GM23338 (cell line): ENCODE data around the gene CBFA2T2. TPM values are rescaled to one million over a fixed set of nuclear protein-coding genes. Genes with fewer than 3 reads are reported as not detected.

Experiments
- ATAC-seq: fragments of 200-7000 bp; cut with Tn5 transposase; 3 replicates; pipeline ENCODE4 v1.9.1; 2020
- DNase-seq: peaks from one replicate; pipeline ENCODE4 v3.0.0-alpha.2; 2015; ENCODE audit warnings: low spot score
- H2AFZ ChIP-seq: fragments of 200-600 bp; sonication (generic); 2 replicates; pipeline ENCODE4 v1.8.0; 2016; ENCODE audit warnings: antibody characterized with exemption, mild to moderate bottlenecking, moderate library complexity
- H3F3A ChIP-seq: fragments of 200-600 bp; sonication (generic); replicated peaks from 2 replicates; pipeline ENCODE4 v1.8.0; 2017; ENCODE audit warnings: antibody characterized with exemption, mixed run types, low read depth
- H3K27ac ChIP-seq: fragments of 200-600 bp; sonication (generic); 2 replicates; pipeline ENCODE4 v1.6.1; 2016; ENCODE audit warnings: low read depth
- H3K27me3 ChIP-seq: fragments of 200-600 bp; sonication (generic); 2 replicates; pipeline ENCODE4 v1.8.0; 2016; ENCODE audit warnings: mild to moderate bottlenecking, mixed run types, moderate library complexity; ENCODE audit not compliant: insufficient read depth
- H3K36me3 ChIP-seq: fragments of 200-600 bp; sonication (generic); 2 replicates; pipeline ENCODE4 v1.8.0; 2016; ENCODE audit warnings: mild to moderate bottlenecking; ENCODE audit not compliant: insufficient read depth
- H3K4me1 ChIP-seq: fragments of 200-600 bp; sonication (generic); 2 replicates; pipeline ENCODE4 v1.8.0; 2016; ENCODE audit warnings: mild to moderate bottlenecking, moderate library complexity; ENCODE audit not compliant: insufficient read depth
- H3K4me2 ChIP-seq: fragments of 200-600 bp; sonication (generic); 2 replicates; pipeline ENCODE4 v1.7.1; 2017; ENCODE audit warnings: mixed run types
- H3K4me3 ChIP-seq: fragments of 200-600 bp; sonication (generic); 2 replicates; pipeline ENCODE4 v1.6.1; 2016; ENCODE audit warnings: mixed run types
- H3K79me2 ChIP-seq: fragments of 200-600 bp; sonication (generic); replicated peaks from 2 replicates; pipeline ENCODE4 v1.8.0; 2017; ENCODE audit warnings: mild to moderate bottlenecking; ENCODE audit not compliant: insufficient read depth
- H3K9me2 ChIP-seq: fragments of 200-600 bp; sonication (generic); 2 replicates; pipeline ENCODE4 v1.8.0; 2017; ENCODE audit not compliant: insufficient read depth
- H4K20me1 ChIP-seq: fragments of 200-600 bp; sonication (generic); replicated peaks from 2 replicates; pipeline ENCODE4 v1.8.0; 2017; ENCODE audit warnings: mild to moderate bottlenecking; ENCODE audit not compliant: insufficient read depth
- H3K27ac Mint-ChIP-seq: 2 replicates; pipeline ENCODE4 v1.8.0; 2020; ENCODE audit warnings: inconsistent platforms, mild to moderate bottlenecking, moderate library complexity, mixed read lengths
- H3K27me3 Mint-ChIP-seq: 3 replicates; pipeline ENCODE4 v1.8.0; 2022; ENCODE audit warnings: low read depth, mild to moderate bottlenecking, moderate library complexity, mixed read lengths, inconsistent platforms; ENCODE audit not compliant: insufficient read depth, poor library complexity
- H3K36me3 Mint-ChIP-seq: 3 replicates; pipeline ENCODE4 v1.8.0; 2021; ENCODE audit warnings: low read depth, mild to moderate bottlenecking, inconsistent platforms, moderate library complexity, mixed read lengths
- H3K4me1 Mint-ChIP-seq: 3 replicates; pipeline ENCODE4 v1.8.0; 2020; ENCODE audit warnings: mild to moderate bottlenecking, inconsistent platforms, mixed read lengths
- H3K4me3 Mint-ChIP-seq: 3 replicates; pipeline ENCODE4 v1.8.0; 2021; ENCODE audit warnings: moderate library complexity, mild to moderate bottlenecking, inconsistent platforms, mixed read lengths
- H3K9me3 Mint-ChIP-seq: 3 replicates; pipeline ENCODE4 v1.8.0; 2020; ENCODE audit warnings: moderate library complexity, mild to moderate bottlenecking, inconsistent platforms, mixed read lengths
- CREB1 ChIP-seq: fragments of 250-450 bp; sonication (Bioruptor Pico); IDR thresholded peaks from 2 replicates; pipeline ENCODE4 v1.5.0; 2020; ENCODE audit warnings: low read depth, mild to moderate bottlenecking, moderate library complexity
- EZH2 ChIP-seq: fragments of 200-600 bp; sonication (generic); IDR thresholded peaks from one replicate; pipeline ENCODE4 v1.8.0; 2017; ENCODE audit warnings: antibody characterized with exemption, mild to moderate bottlenecking, low read depth; ENCODE audit not compliant: unreplicated experiment
- EZH2phosphoT487 ChIP-seq: fragments of 200-600 bp; sonication (generic); IDR thresholded peaks from one replicate; pipeline ENCODE4 v1.8.1; 2018; ENCODE audit warnings: antibody characterized with exemption; ENCODE audit not compliant: unreplicated experiment
- JUNB ChIP-seq: IDR thresholded peaks from one replicate; pipeline ENCODE4 v1.6.1; 2016; ENCODE audit warnings: antibody characterized with exemption; ENCODE audit not compliant: unreplicated experiment
- NANOG ChIP-seq: IDR thresholded peaks from 2 replicates; pipeline ENCODE4 v1.6.1; 2016; ENCODE audit warnings: antibody characterized with exemption, borderline replicate concordance
- POLR2AphosphoS5 ChIP-seq: IDR thresholded peaks from 2 replicates; pipeline ENCODE4 v1.6.1; 2016; ENCODE audit warnings: antibody characterized with exemption, low read depth
- STAT1 ChIP-seq: IDR thresholded peaks from one replicate; pipeline ENCODE4 v1.6.1; 2016; ENCODE audit warnings: antibody characterized with exemption; ENCODE audit not compliant: unreplicated experiment
- ZNF114 ChIP-seq: fragments of 250-450 bp; sonication (Bioruptor Pico); IDR thresholded peaks from 2 replicates; pipeline ENCODE4 v1.5.0; 2020; ENCODE audit warnings: mild to moderate bottlenecking, moderate library complexity
- ZNF331 ChIP-seq: fragments of 250-450 bp; sonication (Bioruptor Pico); IDR thresholded peaks from 2 replicates; pipeline ENCODE4 v1.5.0; 2020; ENCODE audit warnings: low read depth, mild to moderate bottlenecking, moderate library complexity
- polyA plus RNA-seq: library from polyadenylated mRNA; unstranded; fragments of >200 nt; fragmentation: Nextera tagmentation; extraction: Ambion mirVana; gene quantifications from 2 replicates; pipeline ENCODE4 v1.2.1, GENCODE V29; 2016
- total RNA-seq: library from RNA; depleted of rRNA; stranded (reverse); fragments of >200 nt; shearing (Covaris generic); gene quantifications from 2 replicates; pipeline ENCODE4 v1.2.3, GENCODE V29; 2014
- TF ChIP-seq, protein P1 (sequence below): fragments of 250-450 bp; sonication (Bioruptor Pico); IDR thresholded peaks from 2 replicates; pipeline ENCODE4 v1.5.0; 2020; ENCODE audit warnings: mild to moderate bottlenecking, moderate library complexity
- TF ChIP-seq, protein P2 (sequence below): IDR thresholded peaks from one replicate; pipeline ENCODE4 v1.6.1; 2018; ENCODE audit warnings: antibody characterized with exemption; ENCODE audit not compliant: unreplicated experiment
- TF ChIP-seq, protein P3 (sequence below): IDR thresholded peaks from 2 replicates; pipeline ENCODE4 v1.6.1; 2016; ENCODE audit warnings: antibody characterized with exemption
- TF ChIP-seq, protein P4 (sequence below), 2 experiments: fragments of 200-600 bp in 1 of 2; sonication (generic) in 1 of 2; conservative IDR thresholded peaks; 2 replicates each; pipeline versions ENCODE4 v1.5.1 to v1.6.1; 2016 to 2017; ENCODE audit warnings: antibody characterized with exemption in 2 of 2, low read depth in 2 of 2, mild to moderate bottlenecking in 2 of 2, moderate library complexity in 1 of 2

Gene CBFA2T2
- total and polyA plus RNA-seq, 2 experiments from 2014 or later, result 12.7 to 15.8 TPM

DNA sequence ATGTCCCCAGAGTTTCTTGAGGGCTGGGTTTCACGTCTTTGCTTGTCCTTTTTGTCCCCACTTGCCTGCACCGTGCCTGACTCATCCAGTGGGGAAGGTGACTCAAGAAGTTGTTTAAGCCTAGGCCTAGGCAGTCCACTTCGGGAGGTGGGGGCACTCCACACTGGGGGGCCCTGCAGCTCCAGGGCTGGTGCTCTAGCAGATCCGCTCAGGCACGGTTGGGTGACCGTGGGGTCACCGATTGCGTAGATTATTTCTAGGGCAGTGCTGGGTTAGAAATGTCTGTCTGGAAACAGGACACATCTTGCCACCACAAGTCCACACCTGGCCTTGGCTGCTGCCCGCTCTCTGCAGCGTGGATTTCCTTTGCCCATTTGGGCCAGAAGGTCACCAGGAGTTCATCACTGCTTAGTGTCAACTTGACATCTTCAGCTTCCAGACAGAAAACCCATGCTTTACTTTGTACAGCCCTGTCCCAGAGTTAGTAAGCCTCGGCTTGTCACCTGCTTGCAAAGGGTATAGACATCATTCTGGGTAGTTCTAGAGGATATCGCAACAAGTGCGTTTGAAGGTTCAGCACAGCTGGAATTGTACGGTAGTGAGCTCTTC lies 158.6 kb downstream of the CBFA2T2 start:
- Mint-ChIP-seq H3K36me3 (peaks cover 14% of the 10 kb centered on the region; the same call in 2 of the 3 replicates), H3K4me1 (peaks cover 10% of the 10 kb centered on the region; the same call in 2 of the 3 replicates), H3K27ac (no peak overlapping the region), H3K9me3 (no peaks in the 10 kb centered on the region), H3K27me3 (peaks cover 2% of the 10 kb centered on the region), H3K4me3 (no peak overlapping the region)
- Histone ChIP-seq H3F3A (no peaks in the 10 kb centered on the region), H3K27me3 (no peaks in the 10 kb centered on the region), H3K36me3 (no peaks in the 10 kb centered on the region), H4K20me1 (peaks cover 3% of the 10 kb centered on the region; the same call in 1 of the 2 replicates), H3K4me2 (no peak overlapping the region), H3K4me3 (no peak overlapping the region), H3K79me2 (no peaks in the 10 kb centered on the region), H2AFZ (no peak overlapping the region), H3K4me1 (no peaks in the 10 kb centered on the region; the same call in 1 of the 2 replicates), H3K9me2 (no peaks in the 10 kb centered on the region), H3K27ac (no peak overlapping the region)
- TF ChIP-seq STAT1 (no peak), NANOG (no peak), POLR2AphosphoS5 (no peak), CREB1 (no peak), ZNF331 (no peak), ZNF114 (no peak), EZH2 (no peak), EZH2phosphoT487 (no peak), JUNB (no peak)
- TF ChIP-seq, protein P1, sequence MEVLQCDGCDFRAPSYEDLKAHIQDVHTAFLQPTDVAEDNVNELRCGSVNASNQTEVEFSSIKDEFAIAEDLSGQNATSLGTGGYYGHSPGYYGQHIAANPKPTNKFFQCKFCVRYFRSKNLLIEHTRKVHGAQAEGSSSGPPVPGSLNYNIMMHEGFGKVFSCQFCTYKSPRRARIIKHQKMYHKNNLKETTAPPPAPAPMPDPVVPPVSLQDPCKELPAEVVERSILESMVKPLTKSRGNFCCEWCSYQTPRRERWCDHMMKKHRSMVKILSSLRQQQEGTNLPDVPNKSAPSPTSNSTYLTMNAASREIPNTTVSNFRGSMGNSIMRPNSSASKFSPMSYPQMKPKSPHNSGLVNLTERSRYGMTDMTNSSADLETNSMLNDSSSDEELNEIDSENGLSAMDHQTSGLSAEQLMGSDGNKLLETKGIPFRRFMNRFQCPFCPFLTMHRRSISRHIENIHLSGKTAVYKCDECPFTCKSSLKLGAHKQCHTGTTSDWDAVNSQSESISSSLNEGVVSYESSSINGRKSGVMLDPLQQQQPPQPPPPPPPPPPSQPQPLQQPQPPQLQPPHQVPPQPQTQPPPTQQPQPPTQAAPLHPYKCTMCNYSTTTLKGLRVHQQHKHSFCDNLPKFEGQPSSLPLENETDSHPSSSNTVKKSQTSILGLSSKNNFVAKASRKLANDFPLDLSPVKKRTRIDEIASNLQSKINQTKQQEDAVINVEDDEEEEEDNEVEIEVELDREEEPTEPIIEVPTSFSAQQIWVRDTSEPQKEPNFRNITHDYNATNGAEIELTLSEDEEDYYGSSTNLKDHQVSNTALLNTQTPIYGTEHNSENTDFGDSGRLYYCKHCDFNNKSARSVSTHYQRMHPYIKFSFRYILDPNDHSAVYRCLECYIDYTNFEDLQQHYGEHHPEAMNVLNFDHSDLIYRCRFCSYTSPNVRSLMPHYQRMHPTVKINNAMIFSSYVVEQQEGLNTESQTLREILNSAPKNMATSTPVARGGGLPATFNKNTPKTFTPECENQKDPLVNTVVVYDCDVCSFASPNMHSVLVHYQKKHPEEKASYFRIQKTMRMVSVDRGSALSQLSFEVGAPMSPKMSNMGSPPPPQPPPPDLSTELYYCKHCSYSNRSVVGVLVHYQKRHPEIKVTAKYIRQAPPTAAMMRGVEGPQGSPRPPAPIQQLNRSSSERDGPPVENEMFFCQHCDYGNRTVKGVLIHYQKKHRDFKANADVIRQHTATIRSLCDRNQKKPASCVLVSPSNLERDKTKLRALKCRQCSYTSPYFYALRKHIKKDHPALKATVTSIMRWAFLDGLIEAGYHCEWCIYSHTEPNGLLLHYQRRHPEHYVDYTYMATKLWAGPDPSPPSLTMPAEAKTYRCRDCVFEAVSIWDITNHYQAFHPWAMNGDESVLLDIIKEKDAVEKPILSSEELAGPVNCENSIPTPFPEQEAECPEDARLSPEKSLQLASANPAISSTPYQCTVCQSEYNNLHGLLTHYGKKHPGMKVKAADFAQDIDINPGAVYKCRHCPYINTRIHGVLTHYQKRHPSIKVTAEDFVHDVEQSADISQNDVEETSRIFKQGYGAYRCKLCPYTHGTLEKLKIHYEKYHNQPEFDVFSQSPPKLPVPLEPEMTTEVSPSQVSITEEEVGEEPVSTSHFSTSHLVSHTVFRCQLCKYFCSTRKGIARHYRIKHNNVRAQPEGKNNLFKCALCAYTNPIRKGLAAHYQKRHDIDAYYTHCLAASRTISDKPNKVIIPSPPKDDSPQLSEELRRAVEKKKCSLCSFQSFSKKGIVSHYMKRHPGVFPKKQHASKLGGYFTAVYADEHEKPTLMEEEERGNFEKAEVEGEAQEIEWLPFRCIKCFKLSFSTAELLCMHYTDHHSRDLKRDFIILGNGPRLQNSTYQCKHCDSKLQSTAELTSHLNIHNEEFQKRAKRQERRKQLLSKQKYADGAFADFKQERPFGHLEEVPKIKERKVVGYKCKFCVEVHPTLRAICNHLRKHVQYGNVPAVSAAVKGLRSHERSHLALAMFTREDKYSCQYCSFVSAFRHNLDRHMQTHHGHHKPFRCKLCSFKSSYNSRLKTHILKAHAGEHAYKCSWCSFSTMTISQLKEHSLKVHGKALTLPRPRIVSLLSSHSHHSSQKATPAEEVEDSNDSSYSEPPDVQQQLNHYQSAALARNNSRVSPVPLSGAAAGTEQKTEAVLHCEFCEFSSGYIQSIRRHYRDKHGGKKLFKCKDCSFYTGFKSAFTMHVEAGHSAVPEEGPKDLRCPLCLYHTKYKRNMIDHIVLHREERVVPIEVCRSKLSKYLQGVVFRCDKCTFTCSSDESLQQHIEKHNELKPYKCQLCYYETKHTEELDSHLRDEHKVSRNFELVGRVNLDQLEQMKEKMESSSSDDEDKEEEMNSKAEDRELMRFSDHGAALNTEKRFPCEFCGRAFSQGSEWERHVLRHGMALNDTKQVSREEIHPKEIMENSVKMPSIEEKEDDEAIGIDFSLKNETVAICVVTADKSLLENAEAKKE, result no peak
- TF ChIP-seq, protein P2, sequence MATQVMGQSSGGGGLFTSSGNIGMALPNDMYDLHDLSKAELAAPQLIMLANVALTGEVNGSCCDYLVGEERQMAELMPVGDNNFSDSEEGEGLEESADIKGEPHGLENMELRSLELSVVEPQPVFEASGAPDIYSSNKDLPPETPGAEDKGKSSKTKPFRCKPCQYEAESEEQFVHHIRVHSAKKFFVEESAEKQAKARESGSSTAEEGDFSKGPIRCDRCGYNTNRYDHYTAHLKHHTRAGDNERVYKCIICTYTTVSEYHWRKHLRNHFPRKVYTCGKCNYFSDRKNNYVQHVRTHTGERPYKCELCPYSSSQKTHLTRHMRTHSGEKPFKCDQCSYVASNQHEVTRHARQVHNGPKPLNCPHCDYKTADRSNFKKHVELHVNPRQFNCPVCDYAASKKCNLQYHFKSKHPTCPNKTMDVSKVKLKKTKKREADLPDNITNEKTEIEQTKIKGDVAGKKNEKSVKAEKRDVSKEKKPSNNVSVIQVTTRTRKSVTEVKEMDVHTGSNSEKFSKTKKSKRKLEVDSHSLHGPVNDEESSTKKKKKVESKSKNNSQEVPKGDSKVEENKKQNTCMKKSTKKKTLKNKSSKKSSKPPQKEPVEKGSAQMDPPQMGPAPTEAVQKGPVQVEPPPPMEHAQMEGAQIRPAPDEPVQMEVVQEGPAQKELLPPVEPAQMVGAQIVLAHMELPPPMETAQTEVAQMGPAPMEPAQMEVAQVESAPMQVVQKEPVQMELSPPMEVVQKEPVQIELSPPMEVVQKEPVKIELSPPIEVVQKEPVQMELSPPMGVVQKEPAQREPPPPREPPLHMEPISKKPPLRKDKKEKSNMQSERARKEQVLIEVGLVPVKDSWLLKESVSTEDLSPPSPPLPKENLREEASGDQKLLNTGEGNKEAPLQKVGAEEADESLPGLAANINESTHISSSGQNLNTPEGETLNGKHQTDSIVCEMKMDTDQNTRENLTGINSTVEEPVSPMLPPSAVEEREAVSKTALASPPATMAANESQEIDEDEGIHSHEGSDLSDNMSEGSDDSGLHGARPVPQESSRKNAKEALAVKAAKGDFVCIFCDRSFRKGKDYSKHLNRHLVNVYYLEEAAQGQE, result no peak
- TF ChIP-seq, protein P3, sequence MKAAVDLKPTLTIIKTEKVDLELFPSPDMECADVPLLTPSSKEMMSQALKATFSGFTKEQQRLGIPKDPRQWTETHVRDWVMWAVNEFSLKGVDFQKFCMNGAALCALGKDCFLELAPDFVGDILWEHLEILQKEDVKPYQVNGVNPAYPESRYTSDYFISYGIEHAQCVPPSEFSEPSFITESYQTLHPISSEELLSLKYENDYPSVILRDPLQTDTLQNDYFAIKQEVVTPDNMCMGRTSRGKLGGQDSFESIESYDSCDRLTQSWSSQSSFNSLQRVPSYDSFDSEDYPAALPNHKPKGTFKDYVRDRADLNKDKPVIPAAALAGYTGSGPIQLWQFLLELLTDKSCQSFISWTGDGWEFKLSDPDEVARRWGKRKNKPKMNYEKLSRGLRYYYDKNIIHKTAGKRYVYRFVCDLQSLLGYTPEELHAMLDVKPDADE, result no peak
- TF ChIP-seq, protein P4, sequence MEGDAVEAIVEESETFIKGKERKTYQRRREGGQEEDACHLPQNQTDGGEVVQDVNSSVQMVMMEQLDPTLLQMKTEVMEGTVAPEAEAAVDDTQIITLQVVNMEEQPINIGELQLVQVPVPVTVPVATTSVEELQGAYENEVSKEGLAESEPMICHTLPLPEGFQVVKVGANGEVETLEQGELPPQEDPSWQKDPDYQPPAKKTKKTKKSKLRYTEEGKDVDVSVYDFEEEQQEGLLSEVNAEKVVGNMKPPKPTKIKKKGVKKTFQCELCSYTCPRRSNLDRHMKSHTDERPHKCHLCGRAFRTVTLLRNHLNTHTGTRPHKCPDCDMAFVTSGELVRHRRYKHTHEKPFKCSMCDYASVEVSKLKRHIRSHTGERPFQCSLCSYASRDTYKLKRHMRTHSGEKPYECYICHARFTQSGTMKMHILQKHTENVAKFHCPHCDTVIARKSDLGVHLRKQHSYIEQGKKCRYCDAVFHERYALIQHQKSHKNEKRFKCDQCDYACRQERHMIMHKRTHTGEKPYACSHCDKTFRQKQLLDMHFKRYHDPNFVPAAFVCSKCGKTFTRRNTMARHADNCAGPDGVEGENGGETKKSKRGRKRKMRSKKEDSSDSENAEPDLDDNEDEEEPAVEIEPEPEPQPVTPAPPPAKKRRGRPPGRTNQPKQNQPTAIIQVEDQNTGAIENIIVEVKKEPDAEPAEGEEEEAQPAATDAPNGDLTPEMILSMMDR (conservative IDR thresholded peaks at IDR 0.05; ENCODE audit: low read depth in 2 of 2), result no peak
- ATAC-seq (no peak), DNase-seq (no peak)
